Body of pancreas (tissue), 4 donors: ENCODE measurements around the gene PIGZ.

ENCODE experiments used
- CTCF ChIP-seq, 7 experiments: fragments of 450-650 bp in 4 of 7; fragments of 200-600 bp in 3 of 7; sonication (generic) in 3 of 7; IDR thresholded peaks; one replicate each; pipeline ENCODE4 v1.5.1; 2016 to 2019; ENCODE audit warnings: antibody characterized with exemption in 7 of 7
- POLR2A ChIP-seq, 3 donors: fragments of 450-650 bp; IDR thresholded peaks; one replicate each; pipeline ENCODE4 v1.6.1; 2016; ENCODE audit warnings: antibody characterized with exemption in 3 of 3, mild to moderate bottlenecking in 2 of 3

- TF ChIP-seq CTCF (IDR thresholded peaks at IDR 0.05), result no peak
- no peak for TF ChIP-seq POLR2A (IDR thresholded peaks at IDR 0.05)
Observed at GRCh38 chr3:196991581-196992460, 23.2 kb upstream of the PIGZ start.
